Measurements from ENCODE around the gene PSD.

The PSD gene

DNA sequence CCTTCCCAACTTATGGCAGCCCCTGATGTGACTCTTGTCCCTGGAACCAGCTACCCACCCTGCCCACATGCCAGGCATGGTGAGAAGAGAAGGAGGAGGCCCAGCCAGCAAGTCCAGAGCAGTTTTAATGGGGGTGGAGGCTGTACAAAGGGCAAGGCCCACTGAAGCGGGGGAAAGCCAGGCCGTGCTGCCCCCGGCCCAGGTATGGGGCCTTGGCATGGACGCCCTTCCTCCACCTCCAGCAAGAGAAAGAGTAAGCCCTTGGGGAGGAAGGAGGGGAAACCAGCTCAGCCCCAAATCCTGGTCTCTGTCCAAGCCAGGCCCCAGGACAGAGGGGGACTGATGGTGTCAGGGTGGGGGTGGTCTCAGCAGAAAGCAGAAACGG lies 16.1 kb downstream of the PSD start:
- no peak for DNase-seq

DNA sequence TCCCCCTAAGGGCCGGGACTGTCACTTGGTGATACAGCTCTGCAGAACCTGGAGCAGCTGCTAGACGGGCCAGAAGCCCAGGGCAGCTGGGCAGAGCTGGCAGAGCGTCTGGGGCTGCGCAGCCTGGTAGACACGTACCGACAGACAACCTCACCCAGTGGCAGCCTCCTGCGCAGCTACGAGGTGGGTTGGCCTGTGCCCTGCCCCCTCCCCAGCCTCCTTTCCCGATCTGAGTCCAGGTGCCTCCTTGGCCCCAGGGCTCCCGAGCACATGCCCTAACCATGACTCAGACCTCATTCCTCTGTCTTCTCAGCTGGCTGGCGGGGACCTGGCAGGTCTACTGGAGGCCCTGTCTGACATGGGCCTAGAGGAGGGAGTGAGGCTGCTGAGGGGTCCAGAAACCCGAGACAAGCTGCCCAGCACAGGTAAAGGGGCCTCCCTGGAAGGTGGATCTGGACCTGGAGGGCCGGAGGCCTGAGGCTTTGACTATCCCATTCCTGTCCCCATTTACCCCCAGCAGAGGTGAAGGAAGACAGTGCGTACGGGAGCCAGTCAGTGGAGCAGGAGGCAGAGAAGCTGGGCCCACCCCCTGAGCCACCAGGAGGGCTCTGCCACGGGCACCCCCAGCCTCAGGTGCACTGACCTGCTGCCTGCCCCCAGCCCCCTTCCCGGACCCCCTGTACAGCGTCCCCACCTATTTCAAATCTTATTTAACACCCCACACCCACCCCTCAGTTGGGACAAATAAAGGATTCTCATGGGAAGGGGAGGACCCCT lies 16.7 kb downstream of the PSD start:
- no peak for DNase-seq

DNA sequence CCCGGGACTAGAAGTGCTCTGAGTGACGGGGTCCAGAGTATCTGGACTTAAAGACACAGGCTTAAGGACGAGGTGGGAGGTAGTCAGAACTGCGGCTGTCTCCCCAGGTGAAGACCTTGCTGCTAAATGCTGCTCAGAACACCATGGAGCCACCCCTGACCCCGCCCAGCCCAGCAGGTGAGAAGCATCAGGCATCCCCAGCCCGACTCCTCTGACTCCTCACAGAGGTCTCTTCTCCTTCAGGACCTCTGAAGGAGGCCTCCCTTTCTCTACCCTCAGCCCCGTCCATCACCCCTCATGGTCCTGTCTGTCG lies 17.3 kb downstream of the PSD start:
- DNase-seq = no peak

DNA sequence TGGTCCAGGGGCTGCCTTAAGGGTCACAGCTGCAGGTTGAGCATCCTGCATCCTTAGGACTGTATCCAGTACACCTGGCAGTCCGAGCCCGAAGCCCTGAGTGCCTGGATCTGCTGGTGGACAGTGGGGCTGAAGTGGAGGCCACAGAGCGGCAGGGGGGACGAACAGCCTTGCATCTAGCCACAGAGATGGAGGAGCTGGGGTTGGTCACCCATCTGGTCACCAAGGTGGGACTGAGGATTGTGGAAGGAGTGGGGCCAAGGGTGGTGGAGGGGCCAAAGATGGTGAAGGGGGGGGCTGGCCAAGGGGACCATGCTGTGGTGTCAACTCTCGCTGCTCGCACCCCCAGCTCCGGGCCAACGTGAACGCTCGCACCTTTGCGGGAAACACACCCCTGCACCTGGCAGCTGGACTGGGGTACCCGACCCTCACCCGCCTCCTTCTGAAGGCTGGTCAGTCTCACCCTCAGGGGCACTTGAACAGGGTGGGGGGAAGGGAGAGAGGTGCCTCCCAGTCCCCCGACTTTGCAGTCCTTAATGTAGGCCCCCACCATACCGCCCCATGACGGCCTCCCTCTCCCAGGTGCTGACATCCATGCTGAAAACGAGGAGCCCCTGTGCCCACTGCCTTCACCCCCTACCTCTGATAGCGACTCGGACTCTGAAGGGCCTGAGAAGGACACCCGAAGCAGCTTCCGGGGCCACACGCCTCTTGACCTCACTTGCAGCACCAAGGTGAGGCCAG lies 17.8 kb downstream of the PSD start:
- no peak for DNase-seq

DNA sequence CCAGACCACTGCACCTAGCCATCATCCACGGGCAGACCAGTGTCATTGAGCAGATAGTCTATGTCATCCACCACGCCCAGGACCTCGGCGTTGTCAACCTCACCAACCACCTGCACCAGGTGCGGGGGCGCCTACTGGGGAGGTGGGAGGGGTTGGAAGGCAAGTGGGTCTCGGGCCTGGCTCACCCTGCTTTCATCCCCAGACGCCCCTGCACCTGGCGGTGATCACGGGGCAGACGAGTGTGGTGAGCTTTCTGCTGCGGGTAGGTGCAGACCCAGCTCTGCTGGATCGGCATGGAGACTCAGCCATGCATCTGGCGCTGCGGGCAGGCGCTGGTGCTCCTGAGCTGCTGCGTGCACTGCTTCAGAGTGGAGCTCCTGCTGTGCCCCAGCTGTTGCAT lies 18.5 kb downstream of the PSD start:
- no peak for DNase-seq

DNA sequence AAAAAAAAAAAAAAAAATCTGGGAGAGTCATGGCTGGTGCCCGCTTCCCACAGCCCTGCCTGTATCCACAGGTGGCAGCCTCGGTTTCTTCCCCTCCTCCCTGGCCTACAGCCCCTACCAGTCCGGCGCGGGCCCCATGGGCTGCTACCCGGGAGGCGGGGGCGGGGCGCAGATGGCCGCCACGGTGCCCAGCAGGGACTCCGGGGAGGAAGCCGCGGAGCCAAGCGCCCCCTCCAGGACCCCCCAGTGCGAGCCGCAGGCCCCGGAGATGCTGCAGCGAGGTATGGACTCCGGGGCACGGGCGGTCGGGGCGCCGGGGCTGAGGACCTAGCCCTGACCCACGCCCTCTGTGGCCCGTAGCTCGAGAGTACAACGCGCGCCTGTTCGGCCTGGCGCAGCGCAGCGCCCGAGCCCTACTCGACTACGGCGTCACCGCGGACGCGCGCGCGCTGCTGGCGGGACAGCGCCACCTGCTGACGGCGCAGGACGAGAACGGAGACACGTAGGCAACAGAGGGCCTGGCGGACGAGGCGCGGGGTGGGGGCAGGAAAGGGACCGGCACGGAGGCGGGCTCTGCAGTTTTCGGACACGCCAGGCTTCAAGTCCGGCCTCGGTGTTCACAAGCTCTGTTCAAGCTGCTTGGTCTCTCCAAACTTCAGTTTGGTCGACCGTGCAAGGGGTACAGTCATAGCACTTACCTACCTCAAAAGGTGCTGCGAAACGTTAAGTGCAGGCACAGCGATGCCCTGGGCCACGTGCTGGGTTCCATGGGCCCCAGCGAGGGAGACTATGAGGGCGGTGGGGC lies 19.2 kb downstream of the PSD start:
- DNase-seq = peak; percentile 81

DNA sequence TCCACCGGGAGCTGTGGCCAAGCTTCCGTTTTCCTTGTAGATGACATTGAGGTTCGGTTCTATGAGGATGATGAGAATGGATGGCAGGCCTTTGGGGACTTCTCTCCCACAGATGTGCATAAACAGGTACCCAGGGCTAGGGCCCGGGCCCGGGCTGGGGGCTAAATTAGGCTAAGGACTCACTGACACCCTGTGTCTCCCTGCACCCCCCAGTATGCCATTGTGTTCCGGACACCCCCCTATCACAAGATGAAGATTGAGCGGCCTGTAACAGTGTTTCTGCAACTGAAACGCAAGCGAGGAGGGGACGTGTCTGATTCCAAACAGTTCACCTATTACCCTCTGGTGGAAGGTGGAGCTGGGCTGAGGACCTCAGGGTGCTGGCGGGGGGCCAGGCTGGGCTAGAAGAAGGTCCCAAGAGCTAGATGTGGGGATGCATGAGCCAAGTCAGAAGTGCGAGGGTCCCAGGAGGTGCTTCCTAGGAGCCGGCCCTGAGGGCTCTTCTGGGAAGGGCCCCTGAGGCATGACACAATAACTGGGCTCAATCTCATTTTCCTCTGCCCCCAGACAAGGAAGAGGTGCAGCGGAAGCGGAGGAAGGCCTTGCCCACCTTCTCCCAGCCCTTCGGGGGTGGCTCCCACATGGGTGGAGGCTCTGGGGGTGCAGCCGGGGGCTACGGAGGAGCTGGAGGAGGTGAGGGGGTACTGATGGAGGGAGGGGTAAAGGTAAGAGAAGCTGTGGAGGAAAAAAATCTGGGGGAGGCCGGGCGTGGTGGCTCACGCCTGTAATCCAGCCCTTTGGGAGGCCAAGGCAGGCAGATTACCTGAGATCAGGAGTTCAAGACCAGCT lies 20.2 kb downstream of the PSD start:
- DNase-seq = no peak

DNA sequence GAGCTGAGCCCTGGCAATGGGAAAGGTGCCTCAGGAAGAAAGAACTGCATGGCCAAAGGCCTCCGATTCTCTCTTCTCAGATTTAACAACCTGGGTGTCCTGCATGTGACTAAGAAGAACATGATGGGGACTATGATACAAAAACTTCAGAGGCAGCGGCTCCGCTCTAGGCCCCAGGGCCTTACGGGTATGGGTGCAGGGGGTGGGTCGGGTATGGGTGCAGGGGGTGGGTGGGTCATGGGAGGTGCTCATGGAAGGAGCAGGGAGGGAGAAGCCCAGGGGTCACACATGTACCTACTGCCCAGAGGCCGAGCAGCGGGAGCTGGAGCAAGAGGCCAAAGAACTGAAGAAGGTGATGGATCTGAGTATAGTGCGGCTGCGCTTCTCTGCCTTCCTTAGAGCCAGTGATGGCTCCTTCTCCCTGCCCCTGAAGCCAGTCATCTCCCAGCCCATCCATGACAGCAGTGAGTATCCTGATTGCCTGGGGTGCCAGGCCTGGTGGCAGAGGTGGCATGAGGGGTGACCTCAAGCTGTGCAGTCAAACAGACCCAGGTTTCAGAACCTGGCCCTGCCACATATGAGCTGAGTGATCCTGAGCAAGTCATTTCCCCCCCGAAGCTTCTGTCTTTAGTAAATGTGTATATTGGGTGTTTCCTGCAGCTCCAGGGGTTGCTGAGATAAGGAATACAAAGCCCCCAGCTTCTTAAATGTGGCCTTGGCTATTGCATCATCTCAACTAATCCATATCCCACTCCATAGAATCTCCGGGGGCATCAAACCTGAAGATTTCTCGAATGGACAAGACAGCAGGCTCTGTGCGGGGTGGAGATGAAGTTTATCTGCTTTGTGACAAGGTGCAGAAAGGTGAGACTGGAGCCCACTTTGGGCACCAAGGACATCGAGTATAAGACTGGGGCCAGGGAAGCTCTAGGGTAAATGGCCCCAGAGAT lies 21.1 kb downstream of the PSD start:
- DNase-seq = no peak

DNA sequence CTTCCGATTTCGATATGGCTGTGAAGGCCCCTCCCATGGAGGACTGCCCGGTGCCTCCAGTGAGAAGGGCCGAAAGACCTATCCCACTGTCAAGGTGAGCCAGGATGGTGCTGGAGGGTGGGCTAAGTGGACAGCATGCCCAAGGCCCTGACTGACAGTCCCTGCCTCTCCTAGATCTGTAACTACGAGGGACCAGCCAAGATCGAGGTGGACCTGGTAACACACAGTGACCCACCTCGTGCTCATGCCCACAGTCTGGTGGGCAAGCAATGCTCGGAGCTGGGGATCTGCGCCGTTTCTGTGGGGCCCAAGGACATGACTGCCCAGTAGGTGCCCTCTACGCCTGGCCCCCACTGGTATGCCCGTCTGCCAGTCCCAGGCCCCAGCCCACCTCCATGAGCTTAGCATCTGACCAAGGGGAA lies 21.8 kb downstream of the PSD start:
- no peak for DNase-seq

DNA sequence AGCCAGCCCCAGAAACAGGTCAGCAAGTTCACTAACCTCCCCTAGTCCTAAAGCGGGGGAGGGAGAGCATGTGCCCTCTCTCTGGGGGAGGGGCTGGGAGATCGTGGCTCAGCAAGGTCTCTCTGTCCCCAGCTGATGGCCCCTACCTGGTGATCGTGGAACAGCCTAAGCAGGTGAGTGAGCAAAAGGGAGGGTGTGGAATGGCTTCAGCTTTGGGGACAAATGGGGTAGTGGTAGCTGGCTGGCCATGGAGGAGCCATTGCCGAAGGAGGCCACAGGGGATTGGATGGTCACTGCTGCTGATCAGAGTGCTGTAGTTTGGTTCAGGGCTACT lies 22.3 kb downstream of the PSD start:
- no peak for DNase-seq

DNA sequence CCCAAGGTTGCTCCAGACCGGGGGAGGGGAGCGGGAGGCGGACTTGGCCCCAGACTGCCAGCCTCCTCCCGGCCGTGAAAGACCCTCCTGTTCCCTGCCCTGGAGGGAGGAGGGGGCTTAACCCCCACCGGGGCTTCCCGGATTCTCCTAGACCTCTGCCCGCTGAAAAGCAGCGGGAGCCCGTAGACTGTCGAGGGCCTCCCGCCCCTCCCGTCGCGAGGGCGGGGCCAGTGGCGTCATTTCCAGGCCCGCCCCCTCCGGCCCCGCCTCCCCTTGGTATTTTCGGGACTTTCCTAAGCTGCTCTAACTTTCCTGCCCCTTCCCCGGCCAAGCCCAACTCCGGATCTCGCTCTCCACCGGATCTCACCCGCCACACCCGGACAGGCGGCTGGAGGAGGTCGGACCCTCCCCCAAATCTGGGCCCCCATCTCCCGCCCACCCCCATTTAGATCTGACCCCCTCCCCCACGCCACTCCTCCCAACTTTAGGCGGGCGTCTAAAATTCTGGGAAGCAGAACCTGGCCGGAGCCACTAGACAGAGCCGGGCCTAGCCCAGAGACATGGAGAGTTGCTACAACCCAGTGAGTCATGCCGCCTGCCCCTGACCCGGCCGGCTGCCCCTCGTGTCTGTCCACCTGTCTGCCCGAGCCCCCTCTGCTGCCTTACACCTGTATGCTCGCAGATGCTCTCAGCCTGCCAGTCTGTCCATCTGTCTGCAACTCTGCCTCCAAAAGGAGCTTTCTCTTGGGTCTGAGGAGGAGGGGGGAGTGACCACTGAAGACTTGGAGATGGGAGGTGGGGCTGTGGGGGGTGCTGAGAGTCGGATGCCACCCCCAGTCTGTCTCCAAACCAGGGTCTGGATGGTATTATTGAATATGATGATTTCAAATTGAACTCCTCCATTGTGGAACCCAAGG lies 22.9 kb downstream of the PSD start, which contains the start of gene NFKB2:
Gene NFKB2 (plus strand): TSS at position 306 of the 917 bp plus-strand sequence. CDS start 255 bp downstream, at position 561.
- peak; percentile 84 for DNase-seq

DNA sequence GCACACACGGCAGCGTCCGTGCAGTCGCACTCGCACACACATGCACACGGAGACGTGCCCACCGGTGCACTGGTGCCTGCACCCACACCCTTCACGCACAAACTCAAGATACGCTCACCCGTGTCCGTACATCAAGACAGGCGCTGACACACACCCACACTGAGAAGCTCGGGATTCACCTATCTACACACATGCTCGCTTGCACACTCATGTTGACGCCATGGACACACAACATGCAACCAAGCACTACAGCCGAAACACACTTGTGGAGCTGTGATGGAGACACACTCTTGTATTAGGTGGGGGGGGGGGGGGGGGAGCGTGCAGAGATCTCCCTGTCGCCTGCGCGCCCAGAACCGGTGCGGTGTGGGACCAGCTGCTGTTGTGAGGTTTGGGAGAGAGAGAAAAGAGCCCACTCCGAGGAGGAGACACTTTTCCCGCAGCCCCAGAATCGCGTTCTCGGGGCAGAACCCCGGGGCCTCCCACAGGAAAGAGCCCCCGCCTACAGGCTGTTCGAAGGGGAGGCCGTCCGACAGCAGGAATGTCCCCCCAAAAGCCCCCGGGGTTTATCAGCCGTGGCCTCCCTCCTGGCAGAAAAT lies 23.7 kb downstream of the PSD start:
- no peak for DNase-seq

DNA sequence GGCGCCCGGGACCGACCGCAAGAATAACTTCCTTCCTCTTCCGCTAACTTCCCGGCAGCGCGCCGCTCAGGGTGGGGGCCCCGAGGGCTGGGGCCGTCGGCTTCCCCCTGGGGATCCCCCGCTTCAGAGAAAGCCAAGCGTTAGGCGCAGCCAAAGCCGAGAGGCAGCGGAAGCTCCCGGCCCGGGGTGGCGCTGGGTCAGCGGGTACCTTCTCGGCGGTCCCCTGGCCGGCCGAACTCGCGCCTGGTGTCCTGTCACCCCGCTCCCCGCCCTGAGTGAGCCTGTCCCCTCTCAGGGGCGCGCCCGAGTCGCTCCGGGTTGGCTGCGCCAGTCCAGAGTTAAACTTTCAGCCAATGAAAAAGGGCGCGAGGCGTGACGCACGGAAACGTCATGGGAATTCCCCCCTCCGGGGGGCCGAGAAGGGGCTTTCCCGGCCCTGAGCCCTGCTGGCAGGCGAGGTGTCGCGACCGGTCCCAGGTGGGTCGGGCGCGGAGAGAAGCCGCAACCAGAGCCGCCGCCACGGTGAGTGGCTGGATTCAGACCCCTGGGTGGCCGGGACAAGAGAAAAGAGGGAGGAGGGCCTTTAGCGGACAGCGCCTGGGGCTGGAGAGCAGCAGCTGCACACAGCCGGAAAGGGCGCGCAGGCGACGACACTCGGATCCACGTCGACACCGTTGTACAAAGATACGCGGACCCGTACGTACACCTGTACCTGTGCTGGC lies 24.3 kb downstream of the PSD start:
- peak; percentile 95 for DNase-seq

DNA sequence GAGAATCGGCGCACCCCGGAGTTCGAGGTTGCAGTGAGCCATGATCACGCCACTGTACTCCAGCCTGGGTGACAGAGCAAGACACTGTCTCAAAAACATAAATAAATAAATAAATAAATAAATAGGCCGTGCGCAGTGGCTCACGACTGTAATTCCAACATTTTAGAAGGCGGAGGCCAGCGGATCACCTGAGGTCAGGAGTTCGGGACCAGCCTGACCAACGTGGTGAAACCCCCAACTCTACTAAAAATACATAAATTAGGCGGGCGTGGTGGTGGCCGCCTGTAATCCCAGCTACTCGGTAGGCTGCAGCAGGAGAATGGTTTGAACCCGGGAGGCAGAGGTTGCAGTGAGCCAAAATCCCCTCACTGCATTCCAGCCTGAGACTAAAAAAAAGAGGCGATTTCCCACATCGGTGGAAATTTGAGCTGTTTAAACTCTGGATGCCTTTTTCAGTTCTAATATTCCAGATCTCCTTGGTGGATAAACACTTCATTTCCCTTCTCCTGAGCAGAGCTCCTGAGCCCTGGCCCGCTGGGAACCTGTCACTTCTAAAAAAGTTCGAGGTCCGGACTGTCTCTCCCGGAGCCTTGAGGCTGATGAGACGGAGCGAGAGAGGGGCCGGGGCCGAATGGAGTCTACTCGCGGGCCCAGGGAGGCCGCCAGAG lies 25.0 kb downstream of the PSD start:
- DNase-seq = no peak

DNA sequence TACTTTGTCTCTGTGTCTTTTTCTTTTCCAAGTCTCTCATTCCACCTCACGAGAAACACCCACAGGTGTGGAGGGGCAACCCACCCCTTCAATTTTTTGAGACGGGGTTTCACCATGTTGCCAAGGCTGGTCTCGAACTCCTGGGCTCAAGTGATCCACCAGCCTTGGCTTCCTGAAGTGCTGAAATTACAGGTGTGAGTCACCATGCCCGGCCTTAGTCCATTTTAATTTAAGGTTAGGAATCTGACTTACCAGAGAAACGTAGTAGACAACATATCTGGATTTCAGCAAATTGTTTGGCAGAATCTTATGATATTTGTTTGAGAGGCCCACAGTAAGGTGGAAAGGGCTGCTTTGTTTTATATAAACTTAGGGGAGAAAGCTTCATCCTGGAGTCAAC lies 26.3 kb downstream of the PSD start:
- no peak for DNase-seq

DNA sequence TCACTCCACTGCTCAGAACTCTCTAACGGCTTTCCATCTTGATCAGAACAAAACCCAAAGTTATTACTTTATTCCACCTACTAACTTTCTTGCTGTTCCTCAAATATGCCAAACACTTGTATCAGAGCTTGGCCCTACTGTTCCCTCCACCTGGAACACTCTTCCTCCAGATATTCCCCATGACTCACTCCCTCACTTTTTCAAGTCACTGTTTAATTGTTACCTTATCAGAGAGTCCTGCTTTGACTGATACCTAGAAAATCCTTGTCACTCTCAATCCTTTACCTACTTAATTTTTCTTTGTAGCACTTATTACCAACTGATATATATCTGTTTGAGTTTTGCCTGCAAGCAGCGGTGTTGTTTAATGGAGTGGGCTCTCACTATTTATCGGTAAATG lies 28.7 kb downstream of the PSD start:
- no peak for DNase-seq

DNA sequence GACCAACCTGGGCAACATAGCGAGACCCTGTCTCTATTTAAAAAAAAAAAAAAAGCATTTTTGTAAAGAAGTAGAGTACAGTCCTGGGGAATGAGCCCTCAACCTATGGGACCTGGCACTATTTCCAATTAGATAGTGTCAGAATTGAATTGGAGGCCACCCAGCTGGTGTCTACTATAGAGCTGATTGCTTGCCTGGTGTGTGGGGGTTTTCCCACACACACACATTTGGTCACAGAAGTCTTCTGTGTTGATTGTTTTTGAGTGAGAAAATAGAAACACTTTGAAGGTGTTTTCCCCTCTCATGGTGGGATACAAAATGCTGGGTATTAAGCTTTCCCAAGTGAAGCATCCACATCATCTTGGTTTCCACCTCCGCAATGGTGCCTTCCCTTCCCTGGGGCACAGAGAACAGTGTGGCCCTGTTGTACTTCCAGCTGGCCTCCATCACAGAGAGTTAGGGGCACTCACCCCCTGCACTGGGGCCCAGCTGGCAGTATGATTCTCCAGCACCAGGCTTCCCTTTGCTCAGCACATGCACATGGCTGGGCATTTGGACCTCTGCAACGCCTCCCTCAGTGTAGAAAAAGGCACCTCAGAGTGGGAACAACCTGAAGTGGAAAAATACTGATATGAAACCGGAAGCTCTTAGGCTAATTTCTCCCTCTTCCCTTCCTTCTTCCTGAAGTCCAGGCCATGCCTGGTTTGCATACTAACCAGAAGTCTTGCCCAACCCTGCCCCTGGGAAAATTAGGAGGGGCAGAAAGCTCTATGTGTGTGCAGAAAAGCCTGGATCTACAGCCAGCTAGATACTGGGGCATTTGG lies 33.8 kb downstream of the PSD start:
- DNase-seq = no peak

DNA sequence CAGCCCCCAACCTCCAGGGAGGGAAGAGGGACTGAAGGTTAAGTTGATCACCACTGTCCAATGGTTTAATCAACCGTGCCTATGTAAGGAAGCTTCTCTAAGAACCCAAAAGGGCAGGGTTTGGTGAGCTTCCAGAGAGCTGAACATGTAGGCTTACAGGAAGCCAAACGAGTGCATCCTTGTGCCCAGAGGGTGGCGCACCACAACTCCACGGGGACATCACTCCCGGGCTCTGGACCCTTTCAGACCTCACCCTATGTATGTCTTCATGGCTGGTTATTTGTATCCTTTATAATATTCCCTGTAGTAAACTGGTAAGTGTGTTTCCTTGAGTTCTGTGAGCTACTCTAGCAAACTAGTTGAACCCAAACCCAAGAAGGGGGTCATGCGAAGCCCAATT lies 34.5 kb downstream of the PSD start:
- no peak for DNase-seq
